ENCODE data around the gene CORO2A.
A peak's percentile ranks its signal among the peaks of the same experiment; 100 is the strongest.
"Not testable (repeated sequence)": the region's sequence is repeated elsewhere in the genome, so short reads cannot be mapped to it uniquely, and the experiment has no call there.

The CORO2A gene

GRCh38 chr9:98190757-98191105 is 1.7 kb downstream of the CORO2A start:
- DNase-seq (ENCODE audit: low read depth), result no peak

- DNase-seq (ENCODE audit: low read depth), result no peak
Observed at GRCh38 chr9:98189412-98189811, 3.0 kb downstream of the CORO2A start.

- DNase-seq (ENCODE audit: low read depth), result no peak
Observed at GRCh38 chr9:98187926-98188325, 4.5 kb downstream of the CORO2A start.

GRCh38 chr9:98186236-98186635 is 6.2 kb downstream of the CORO2A start:
- DNase-seq (ENCODE audit: low read depth), result no peak

- no peak for DNase-seq (ENCODE audit: low read depth)
Observed at GRCh38 chr9:98185611-98186171, 6.7 kb downstream of the CORO2A start.

- DNase-seq (ENCODE audit: low read depth), result no peak
Observed at GRCh38 chr9:98185021-98185567, 7.3 kb downstream of the CORO2A start.

- DNase-seq (ENCODE audit: low read depth), result no peak
Observed at GRCh38 chr9:98184326-98184725, 8.1 kb downstream of the CORO2A start.

GRCh38 chr9:98182889-98183599 is 9.4 kb downstream of the CORO2A start:
- DNase-seq (ENCODE audit: low read depth), result no peak

- DNase-seq (ENCODE audit: low read depth), result peak; percentile 46
Observed at GRCh38 chr9:98182069-98182820, 10.2 kb downstream of the CORO2A start.

- DNase-seq (ENCODE audit: low read depth), result no peak
Observed at GRCh38 chr9:98181746-98182068, 10.7 kb downstream of the CORO2A start.

- no peak for DNase-seq (ENCODE audit: low read depth)
Observed at GRCh38 chr9:98180996-98181395, 11.4 kb downstream of the CORO2A start.

GRCh38 chr9:98178874-98179850 is 13.3 kb downstream of the CORO2A start:
- no peak for DNase-seq (ENCODE audit: low read depth)

GRCh38 chr9:98176391-98177259 is 15.8 kb downstream of the CORO2A start:
- no peak for DNase-seq (ENCODE audit: low read depth)

- no peak for DNase-seq (ENCODE audit: low read depth)
Observed at GRCh38 chr9:98175762-98176161, 16.7 kb downstream of the CORO2A start.

- no peak for DNase-seq (ENCODE audit: low read depth)
Observed at GRCh38 chr9:98175028-98175569, 17.3 kb downstream of the CORO2A start.

GRCh38 chr9:98174502-98174918 is 17.9 kb downstream of the CORO2A start:
- DNase-seq (ENCODE audit: low read depth), result not testable (repeated sequence)

GRCh38 chr9:98173181-98173580 is 19.3 kb downstream of the CORO2A start:
- DNase-seq (ENCODE audit: low read depth), result no peak

- no peak for DNase-seq (ENCODE audit: low read depth)
Observed at GRCh38 chr9:98172604-98173003, 19.8 kb downstream of the CORO2A start.

GRCh38 chr9:98171176-98171925 is 21.1 kb downstream of the CORO2A start:
- DNase-seq (ENCODE audit: low read depth), result peak; percentile 85

- DNase-seq (ENCODE audit: low read depth), result peak; percentile 77
Observed at GRCh38 chr9:98168941-98169488, 23.4 kb downstream of the CORO2A start.
